ENCODE data around the gene BMS1.

DNA sequence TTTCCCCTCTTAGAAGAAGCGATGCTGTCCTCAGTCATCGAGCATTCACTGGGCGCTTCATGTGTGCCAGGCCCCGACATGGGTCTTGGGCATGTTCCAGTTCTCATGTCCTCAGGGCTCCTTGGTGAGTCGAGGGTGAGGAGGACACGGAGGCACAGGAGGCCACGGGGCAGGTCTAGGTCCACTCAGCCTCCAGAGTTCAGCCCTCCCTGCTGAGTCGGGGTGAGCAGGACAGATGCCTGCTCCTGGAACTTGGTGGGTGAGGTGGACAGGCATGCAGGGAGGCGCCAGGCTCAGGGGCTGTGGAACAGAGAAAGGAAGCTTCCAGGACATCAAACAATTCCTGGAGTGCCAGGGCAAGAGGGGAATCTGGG, 87.4 kb downstream of the BMS1 start:
- TF ChIP-seq, protein P1, sequence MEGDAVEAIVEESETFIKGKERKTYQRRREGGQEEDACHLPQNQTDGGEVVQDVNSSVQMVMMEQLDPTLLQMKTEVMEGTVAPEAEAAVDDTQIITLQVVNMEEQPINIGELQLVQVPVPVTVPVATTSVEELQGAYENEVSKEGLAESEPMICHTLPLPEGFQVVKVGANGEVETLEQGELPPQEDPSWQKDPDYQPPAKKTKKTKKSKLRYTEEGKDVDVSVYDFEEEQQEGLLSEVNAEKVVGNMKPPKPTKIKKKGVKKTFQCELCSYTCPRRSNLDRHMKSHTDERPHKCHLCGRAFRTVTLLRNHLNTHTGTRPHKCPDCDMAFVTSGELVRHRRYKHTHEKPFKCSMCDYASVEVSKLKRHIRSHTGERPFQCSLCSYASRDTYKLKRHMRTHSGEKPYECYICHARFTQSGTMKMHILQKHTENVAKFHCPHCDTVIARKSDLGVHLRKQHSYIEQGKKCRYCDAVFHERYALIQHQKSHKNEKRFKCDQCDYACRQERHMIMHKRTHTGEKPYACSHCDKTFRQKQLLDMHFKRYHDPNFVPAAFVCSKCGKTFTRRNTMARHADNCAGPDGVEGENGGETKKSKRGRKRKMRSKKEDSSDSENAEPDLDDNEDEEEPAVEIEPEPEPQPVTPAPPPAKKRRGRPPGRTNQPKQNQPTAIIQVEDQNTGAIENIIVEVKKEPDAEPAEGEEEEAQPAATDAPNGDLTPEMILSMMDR (IDR thresholded peaks at IDR 0.05; ENCODE audit: insufficient read depth, low read length, poor library complexity, severe bottlenecking) = no peak
- TF ChIP-seq EZH2phosphoT487 (conservative IDR thresholded peaks at IDR 0.05; ENCODE audit: low read length) = no peak

Measured in SU-DHL-6 (cell line).